Measurements from ENCODE around the gene MBD6.

DNA sequence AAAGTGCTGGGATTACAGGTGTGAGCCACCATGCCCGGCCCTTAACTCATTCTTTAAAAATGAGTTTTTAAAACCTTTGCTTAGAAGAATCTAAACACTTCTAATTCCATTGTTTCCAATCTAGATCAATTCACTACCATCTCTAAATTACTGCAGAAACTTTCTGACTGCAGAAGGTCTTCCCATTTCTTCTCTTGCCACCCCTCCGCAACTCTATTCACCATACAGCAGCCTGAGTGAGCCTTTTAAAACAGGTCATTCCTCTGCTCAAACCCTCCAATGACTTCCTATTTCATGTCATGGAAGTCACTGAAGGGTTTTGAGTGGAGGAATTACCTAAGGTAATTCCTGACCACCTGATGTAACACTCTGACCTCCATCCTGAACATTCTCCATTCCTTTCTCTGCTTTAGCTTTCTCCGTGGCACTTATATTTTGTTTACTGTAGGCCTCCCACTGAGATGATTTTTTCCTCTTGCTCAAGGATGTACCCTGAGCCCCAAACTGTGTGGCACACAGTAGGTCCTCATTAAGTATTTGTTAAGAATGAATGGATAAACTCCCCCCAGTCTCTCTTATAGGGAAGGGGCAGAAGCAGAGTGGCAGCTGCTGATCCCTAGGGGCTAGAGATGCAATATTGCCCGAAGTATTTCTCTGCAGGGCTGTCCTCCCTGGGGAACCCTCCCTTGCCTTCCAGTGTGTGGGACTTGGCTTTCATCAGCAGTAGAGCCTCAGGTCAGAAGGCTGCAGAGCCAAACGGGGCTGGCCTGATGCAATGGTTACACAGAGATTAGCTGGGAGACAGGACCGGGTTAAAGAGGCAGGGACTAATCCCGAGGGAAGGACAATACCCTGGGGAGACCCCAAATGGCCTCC lies 3.5 kb upstream of the MBD6 start:
- TF ChIP-seq, protein P1, sequence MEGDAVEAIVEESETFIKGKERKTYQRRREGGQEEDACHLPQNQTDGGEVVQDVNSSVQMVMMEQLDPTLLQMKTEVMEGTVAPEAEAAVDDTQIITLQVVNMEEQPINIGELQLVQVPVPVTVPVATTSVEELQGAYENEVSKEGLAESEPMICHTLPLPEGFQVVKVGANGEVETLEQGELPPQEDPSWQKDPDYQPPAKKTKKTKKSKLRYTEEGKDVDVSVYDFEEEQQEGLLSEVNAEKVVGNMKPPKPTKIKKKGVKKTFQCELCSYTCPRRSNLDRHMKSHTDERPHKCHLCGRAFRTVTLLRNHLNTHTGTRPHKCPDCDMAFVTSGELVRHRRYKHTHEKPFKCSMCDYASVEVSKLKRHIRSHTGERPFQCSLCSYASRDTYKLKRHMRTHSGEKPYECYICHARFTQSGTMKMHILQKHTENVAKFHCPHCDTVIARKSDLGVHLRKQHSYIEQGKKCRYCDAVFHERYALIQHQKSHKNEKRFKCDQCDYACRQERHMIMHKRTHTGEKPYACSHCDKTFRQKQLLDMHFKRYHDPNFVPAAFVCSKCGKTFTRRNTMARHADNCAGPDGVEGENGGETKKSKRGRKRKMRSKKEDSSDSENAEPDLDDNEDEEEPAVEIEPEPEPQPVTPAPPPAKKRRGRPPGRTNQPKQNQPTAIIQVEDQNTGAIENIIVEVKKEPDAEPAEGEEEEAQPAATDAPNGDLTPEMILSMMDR (conservative IDR thresholded peaks at IDR 0.05; ENCODE audit: low read depth, low read length): no peak
- TF ChIP-seq EZH2 (IDR thresholded peaks at IDR 0.05; ENCODE audit: borderline replicate concordance, low read depth, low read length, poor library complexity, severe bottlenecking): no peak

Data from A673 (cell line).